GM21576 (cell line): ENCODE results near the gene REXO4.
"Not testable (repeated sequence)": the region's sequence is repeated elsewhere in the genome, so short reads cannot be mapped to it uniquely, and the experiment has no call there.

ENCODE experiments used
- ATAC-seq: cut with Tn5 transposase; IDR thresholded peaks from one replicate; pipeline ENCODE4 v1.9.1; 2021; ENCODE audit warnings: mild to moderate bottlenecking, moderate library complexity; ENCODE audit not compliant: unreplicated experiment

The REXO4 gene

DNA sequence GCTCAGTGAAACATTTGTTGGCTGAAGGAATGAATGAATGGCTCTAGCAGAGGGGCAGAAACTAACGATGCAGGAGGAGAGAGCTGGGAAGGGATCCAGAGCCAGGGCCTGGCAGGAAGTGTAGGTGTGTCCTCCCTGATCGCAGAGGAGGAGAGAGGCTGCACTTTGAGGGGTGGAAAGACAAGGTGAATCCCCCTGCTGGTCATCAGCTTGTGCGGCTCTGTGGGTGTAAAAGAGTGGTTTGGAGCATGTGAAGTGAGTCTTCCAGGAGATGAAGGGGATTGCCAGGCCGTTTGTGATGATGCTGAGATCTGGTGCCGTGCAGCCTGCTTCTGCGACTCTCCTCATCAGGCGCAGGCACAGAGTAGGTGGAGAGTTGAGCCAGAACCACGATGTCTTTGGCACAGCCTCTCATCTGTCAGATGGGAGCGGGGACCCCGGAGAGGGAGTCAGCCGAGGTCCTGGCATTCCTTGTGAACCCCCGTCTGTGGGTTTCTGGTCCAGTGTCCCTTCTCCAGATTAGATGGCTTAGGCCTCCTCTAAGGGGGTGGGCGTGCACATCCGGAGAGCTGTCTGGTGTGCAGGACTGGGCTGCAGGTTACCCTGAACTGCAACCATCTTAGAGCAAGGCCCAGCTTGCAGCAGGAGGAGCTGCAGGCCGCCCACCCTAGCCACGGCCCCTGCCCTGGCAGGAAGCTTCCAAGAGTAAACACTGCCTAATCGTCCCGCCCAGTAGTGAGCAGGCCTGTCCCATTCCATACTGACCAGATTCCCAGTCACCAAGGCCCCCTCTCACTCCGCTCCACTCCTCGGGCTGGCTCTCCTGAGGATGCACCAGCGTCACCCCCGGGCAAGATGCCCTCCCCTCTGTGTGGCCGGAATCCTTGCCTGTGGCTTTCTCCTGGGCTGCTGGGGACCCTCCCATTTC is 4.1 kb upstream of the REXO4 start, which contains the start of gene ADAMTS13:
Gene ADAMTS13, plus strand, starts transcription at position 753 of the 928 bp plus-strand sequence. Its CDS starts 77 bp downstream, at position 830.
- no peak for ATAC-seq

DNA sequence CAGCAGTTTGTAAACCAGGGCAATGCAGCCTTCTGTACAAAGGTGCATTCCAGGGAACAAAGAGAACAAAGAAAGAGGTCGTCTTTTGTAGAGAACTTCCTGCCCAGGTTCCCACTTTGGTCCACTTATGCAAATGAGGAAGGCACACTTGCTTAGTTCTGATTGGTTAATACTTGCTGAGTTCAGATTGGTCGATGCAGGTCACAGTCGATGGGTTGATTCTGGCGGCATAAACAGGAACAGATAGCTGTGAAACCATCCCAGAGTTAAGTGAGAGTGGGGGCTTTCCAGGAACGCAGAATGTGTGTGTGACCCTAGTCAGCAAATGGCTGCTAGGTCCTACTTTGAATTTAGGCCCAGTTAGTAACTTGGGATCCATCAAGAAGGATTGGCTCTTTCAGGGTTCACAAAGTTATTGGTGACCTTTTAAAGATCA is 2.6 kb upstream of the REXO4 start:
- ATAC-seq, result no peak

DNA sequence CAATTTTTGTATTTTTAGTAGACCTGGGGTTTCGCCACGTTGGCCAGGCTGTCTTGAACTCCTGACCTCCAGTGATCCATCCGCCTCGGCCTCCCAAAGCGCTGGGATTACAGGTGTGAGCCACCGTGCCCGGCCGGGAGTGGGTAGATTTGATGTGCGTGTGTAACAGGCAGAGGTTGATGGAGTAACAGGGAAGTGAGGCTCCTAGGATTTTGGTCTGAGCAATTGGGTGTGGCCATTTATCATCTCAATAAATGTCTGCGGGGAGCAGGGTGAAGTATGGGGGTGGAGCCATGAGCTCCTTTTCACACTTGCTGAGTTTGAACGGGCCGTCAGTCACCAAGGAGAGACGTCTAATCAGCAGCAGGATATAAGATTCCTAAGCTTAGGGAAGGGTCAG is 1.2 kb upstream of the REXO4 start:
- ATAC-seq, result no peak

DNA sequence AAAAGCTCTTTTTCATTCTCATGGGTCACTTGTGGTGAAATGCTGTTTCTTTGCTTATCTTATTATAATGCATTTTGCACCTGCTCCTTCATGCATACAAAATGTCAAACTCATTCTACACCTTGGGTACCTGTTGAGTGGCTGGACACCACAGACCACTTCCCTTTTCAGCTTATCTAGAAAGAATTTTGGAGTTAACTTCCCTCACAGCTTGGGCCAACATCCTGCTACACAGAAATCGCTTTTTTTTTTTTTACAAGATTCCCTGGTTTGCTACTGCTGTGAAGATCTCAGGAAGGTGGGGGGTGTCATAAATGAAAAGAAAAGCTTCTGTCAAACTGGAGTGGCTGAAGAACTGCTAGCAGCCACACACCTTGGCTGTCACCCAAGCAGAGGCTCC is 2.6 kb downstream of the REXO4 start:
- ATAC-seq, result no peak

DNA sequence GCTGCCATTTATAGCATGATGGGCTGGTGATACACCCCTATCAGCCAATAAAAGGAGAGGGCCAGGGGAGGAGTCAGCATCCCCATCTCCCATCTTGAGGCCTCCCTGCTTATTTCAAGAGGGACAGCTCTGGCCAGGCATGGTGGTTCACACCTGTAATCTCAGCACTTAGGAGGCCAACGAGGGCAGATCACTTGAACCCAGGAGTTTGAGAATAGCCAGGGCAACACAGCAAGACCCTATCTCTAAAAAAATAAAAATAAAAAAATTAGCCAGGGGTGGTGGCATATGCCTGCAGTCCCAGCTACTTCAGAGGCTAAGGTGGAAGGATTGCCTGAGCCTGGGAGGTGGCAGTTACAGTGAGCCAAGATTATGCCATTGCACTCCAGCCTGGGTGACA is 9.8 kb downstream of the REXO4 start:
- ATAC-seq, result no peak

DNA sequence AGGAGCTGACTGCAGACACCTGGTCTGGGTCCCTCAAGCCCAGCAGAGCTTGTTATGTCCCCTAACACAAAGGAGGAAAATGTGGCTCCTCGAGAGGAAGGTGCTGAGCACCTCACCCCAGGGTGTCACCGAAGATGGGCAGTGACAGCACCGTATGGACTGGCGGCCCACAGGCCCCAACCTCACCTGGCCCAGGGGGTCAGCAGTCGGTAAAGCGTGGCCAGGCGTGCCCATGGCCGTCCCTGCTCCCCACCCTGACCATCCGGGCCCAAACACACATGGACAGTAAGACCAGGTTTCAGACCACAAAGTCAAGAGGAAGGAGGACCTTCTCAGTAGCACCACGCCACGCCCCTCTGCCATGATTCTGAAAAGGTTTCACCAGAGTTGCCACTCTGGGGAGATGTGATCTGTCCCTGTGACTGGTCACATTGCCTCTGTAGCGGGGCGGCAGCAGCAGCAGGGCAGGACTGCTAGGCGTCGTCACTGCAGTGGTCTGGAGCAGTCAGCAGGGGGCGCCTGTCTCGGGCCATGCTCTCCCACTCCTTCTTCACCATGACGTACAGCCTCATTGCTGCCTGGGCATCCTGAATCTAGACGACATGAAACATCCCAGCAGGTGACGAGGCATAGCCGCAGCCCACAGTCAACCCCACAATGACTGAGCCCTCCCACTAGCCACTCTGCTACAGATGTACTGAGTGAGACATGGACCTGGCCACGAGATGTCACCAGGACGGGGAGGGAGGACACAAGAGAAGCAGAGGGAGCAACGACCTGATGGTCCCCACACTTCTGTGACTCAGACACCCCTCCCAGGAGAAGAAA is 11.1 kb downstream of the REXO4 start:
- no peak for ATAC-seq

DNA sequence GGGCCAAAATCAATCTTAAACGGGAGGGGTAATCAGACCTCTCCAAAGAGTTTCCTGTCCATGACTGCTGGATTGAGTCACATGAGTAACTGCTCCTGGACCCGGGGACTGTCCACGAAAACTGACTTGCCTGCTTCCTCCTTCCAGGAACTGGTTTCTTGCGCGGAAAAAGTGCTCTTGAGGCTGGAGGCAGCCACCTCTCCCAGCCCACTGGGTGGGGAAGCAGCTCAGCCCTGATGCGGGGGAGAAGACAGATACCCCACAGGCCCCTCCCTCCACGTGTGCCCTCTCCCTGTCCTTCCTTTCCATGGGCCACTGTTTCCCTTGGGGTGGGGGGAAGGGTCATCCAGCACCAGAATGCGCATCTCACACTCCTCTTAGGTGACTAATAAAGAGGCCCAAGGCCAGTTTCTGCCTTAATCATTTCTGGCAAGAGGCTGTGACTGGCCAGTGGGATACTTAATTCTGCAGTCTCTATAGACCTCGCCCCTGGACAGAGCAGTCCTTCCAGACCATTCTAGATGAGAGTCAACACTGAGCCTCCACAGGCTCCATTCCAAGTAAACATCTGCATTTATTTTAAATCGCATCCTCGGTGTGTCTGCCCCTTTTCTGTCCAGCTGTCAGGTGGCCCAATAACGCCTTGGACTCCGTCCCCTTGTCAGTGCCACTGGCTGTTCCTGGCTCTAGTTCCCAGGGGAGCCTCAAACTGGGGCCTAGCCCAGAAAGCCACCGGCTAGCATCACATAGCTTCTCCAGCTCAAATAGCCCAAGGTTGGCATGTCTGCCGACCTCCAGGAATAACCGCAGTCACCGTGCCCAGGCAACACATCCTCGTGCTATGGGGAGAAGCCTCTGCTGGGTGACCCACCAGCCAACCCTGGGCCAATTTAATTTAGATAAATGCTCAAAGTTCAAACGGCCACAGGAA is 12.0 kb downstream of the REXO4 start:
- ATAC-seq, result no peak

DNA sequence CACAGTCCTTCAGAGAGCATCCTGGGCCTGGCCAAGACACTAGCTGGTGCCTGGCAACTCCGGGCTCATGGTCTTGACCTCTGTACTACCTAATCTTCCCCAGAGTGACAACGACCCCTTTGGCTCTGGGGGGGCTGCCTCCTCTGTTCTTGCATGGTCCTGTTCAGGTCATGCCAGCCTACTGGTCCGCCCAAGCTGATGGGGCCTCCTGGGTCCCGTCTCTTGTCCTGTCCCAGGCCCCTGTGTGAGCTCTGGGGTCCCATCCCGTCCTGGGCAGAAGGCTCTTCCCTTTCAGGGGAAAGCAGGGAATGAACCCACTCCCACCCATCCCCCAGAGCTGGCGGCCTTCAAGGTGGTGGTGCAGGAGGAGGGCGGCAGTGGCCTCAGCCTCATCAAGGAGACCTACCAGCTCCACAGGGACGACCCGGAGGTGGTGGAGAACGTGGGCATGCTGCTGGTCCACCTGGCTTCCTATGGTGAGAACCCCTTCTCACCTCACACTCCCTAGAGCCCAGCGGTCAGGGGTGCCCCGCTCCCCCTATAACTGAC is 13.3 kb downstream of the REXO4 start:
- no peak for ATAC-seq

DNA sequence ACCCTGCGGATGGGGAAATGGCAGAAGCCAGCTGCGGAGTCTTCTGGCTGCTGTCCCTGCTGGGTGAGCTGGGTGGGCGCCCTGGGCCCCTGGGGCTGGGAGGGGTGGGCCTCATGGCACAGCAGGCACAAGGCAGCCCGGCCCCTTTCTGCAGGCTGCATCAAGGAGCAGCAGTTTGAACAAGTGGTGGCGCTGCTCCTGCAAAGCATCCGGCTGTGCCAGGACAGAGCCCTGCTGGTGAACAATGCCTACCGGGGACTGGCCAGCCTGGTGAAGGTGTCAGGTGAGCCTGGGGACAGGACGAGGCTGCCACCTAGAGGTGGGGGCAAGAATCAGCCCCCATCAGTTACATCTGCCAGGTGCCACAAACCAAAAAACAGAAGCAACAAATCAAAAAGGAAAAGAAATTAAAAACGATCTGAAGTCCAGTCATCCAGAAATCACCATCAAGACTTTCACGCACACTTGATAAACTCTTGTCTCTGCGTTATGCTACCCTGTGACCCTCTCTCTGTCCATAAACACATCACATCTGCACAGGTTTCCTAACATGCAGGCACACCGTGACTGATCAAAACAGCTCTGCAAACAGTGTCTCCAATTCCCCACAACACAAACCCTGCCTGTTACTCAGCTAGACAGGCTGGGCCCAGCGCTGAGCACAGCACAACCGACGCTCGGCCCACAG is 13.9 kb downstream of the REXO4 start:
- ATAC-seq, result no peak

DNA sequence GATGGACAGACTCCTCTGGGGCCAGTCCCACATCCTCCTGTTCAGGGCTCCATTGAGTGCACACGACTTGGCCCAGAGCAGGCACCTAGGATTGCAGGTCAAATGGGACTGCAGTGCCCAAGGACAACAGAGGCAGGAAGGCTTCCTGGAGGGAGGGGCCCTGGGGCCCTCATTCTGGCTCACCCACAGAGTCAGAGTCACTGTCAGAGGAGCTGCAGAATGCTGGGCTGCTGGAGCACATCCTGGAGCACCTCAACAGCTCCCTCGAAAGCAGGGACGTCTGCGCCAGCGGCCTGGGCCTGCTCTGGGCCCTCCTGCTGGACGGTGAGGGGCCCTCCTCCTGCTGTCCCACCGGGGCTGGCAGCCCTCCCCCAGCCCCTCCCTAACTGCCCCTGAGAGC is 15.1 kb downstream of the REXO4 start:
- no peak for ATAC-seq

DNA sequence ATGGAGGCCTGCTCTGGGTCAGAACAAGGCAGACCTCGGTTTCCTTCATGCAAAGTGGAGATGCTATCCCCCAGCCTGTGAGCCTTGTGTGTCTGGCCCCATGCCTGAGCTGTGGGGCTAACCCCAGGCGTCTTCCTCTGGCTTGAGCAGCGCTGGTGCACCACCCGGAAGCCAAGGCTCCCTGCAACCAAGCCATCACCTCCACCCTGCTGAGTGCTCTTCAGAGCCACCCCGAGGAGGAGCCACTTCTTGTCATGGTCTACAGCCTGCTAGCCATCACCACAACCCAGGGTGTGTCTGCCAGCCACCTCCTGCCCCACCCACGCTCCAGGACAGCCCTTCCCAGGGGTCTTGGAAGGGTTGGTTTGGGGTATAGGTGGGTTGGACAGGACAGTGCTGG is 16.2 kb downstream of the REXO4 start:
- no peak for ATAC-seq

DNA sequence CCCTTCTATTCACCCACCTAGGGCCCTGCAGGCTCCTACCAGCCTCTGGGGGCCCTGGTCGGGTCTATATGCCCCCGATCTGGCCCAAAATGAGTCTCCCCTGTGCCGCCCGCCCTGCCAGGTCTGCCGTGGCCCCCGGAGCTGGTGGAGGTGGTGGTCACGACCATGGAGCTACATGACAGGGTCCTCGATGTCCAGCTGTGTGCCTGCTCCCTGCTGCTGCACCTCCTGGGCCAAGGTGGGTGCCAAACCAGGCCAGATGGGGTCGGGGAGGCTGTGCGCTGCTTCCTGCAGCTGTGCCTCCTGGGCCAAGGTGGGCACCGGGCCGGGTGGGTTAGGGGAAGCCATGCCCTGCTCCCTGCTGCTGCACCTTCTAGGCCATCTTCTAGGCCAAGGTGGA is 17.5 kb downstream of the REXO4 start:
- no peak for ATAC-seq

DNA sequence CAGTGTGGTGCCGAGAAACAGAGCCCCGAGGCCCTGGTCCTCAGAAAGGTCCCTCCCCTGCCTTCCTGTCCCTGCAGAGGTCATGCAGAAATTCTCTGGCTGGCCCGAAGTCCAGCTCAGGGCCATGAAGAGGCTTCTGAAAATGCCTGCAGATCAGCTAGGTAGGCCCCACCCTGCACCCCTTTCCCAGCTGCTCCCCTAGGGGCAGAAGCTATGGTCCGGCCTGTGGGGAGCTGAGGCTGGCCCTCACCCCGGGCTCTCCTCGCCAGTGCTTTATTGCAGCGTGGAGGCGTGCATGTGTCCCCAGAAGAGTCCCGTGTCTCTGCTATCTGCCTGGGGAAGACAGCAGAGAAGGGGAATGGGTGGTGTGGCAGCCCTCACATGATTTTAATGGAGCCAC is 19.9 kb downstream of the REXO4 start:
- ATAC-seq, result no peak

DNA sequence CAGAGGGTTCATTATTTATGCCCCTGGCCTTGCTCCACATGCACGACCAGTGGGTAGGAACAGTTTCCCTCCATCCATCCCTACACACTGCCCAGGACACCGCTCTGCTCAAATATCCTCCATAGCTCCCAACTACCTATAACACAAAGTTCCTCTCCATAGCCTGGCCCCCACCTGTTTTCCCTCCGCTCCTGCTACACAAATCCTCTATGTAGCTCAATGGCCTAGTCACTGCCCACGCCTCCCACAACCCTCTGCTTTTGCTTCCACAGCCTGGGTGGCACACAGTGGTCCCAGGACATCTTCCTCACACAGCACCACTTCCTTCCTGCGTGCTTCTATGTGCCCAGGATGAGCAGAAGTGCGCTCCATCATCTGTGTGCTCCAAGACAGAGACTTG is 20.4 kb downstream of the REXO4 start:
- no peak for ATAC-seq

DNA sequence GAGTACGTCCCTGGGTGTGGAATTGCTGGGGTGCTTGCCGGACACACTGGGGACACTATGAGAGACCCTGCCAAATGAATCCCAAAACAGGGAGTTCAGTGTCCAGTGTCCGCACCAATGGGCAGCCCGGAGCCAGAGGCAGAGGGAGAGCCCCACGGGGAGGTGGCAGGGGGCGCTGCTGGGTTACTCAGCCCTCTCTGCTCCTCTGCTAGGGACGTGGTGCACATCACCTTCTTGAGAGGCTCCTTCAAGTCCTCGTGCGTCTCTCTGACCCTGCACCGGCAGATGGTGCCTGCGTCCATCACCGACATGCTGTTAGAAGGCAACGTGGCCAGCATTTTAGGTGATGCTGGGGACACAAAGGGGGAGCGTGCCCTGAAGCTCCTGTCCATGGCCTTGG is 20.9 kb downstream of the REXO4 start:
- ATAC-seq, result no peak

DNA sequence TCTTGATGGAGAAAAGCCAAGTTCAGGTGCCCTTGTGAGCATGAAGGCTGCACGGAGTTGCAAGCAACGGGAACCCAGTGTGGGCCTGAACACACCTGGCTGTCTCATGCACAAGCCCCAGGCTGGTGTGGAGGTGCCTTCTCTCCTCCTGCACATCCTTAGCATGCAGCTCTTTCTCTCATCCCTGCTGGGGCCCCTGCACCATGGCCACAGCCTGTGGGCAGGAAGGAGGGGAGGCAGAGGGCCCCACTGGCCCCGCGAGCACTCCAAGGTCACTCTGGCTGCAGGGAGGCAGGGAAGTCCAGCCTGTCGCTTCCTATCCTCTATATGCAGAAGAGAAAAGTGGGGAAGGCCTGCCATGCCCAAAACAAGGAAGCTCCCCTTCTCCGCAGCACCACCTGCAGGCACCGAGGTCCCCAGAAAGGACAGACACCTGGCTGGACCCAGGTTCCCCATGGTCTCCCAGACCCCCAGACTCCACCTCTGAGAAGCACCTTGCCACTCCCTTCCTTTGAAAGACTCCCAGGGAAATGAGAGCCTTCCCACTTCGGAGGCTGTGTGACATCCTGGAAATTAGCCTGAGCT is 23.0 kb downstream of the REXO4 start:
- no peak for ATAC-seq

DNA sequence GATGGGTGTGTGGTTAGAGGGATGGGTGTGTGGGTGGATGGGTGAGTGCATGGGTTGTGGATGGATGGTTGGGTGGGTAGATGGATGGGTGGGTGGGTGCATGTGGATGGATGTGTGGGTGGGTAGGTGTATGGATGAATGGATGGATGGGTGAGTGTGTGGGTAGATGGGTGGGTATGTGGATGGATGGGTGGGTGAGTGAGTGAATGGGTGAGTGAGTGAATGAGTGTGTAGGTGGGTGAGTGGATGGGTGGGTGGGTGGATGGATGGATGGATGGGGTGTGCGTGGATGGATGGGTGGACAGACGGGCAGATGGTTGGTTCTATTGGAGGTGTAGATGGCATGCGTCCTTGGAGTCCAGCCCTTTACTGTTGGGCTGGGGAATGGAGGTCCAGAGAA is 24.4 kb downstream of the REXO4 start:
- ATAC-seq, result no peak

DNA sequence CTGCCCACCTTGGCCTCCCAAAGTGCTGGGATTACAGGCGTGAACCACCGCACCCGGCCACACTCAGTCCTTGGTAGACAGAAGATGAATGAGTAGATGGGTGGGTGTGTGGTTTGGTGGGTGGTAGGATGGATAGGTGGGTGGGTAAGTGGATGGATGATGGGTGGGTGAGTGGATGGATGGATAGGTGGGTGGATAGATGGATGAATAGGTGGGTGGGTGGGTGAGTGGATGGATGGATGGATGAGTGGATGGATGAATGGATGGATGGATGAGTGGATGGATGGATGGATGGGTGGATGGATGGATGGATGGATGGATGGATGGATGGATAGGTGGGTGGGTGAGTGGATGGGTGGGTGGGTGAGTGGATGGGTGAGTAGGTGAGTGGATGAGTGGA is 25.5 kb downstream of the REXO4 start:
- ATAC-seq, result not testable (repeated sequence)

DNA sequence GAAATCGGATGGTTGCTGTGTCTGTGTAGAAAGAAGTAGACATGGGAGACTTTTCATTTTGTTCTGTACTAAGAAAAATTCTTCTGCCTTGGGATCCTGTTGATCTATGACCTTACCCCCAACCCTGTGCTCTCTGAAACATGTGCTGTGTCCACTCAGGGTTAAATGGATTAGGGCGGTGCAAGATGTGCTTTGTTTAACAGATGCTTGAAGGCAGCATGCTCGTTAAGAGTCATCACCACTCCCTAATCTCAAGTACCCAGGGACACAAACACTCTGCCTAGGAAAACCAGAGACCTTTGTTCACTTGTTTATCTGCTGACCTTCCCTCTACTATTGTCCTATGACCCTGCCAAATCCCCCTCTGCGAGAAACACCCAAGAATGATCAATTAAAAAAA is 26.4 kb downstream of the REXO4 start:
- not testable (repeated sequence) for ATAC-seq

DNA sequence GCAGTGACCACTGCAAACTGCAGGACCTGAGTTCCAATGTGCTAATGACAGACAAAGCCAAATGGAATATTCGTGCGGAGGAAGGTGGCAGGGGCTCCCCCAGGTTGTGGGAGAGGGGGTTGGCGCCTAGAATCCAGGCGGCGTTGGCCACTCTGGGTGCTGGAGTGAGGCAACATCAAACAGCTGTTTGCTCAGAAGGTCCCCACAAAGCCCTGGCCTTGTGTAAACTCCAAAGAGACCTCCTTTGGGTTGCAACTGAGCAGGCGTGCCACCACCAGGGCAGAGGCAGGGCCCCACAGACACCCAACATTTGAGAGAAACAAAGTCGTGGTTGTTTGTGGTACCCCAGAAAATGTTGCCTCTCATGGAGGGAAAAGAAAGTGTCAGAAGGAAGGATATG is 27.1 kb downstream of the REXO4 start:
- no peak for ATAC-seq
